Liver (tissue), 3 donors: Measurements from ENCODE around the gene SGPL1.
A peak's percentile ranks its signal among the peaks of the same experiment; 100 is the strongest.

Experiments
- CTCF ChIP-seq: fragments of 150-350 bp; IDR thresholded peaks from 2 replicates; pipeline ENCODE4 v1.5.1; 2017; ENCODE audit warnings: improper control_type of control experiment, low read depth, low read length; ENCODE audit not compliant: missing input control
- FOXA2 ChIP-seq: IDR thresholded peaks from 2 replicates; pipeline ENCODE4 v1.6.1; 2016; ENCODE audit warnings: antibody characterized with exemption
- HNF4G ChIP-seq: IDR thresholded peaks from 2 replicates; pipeline ENCODE4 v1.6.1; 2016; ENCODE audit warnings: antibody characterized with exemption
- JUND ChIP-seq, 2 donors: IDR thresholded peaks; 2 replicates each; pipeline ENCODE4 v1.6.1; 2016; ENCODE audit warnings: antibody characterized with exemption in 2 of 2
- RAD21 ChIP-seq, 2 donors: IDR thresholded peaks; 2 replicates each; pipeline ENCODE4 v1.6.1; 2016; ENCODE audit warnings: antibody characterized with exemption in 2 of 2, mild to moderate bottlenecking in 2 of 2
- TAF1 ChIP-seq: conservative IDR thresholded peaks from 2 replicates; pipeline ENCODE4 v1.6.1; 2016; ENCODE audit warnings: antibody characterized with exemption, mild to moderate bottlenecking
- TF ChIP-seq, protein P1 (sequence below): IDR thresholded peaks from 2 replicates; pipeline ENCODE4 v1.6.1; 2016; ENCODE audit warnings: antibody characterized with exemption, mild to moderate bottlenecking
- donor health status: healthy.
- donor health status: healthy.

- TF ChIP-seq HNF4G: no peak
- peak; percentile 98 for TF ChIP-seq CTCF
- TF ChIP-seq TAF1: no peak
- TF ChIP-seq, protein P1, sequence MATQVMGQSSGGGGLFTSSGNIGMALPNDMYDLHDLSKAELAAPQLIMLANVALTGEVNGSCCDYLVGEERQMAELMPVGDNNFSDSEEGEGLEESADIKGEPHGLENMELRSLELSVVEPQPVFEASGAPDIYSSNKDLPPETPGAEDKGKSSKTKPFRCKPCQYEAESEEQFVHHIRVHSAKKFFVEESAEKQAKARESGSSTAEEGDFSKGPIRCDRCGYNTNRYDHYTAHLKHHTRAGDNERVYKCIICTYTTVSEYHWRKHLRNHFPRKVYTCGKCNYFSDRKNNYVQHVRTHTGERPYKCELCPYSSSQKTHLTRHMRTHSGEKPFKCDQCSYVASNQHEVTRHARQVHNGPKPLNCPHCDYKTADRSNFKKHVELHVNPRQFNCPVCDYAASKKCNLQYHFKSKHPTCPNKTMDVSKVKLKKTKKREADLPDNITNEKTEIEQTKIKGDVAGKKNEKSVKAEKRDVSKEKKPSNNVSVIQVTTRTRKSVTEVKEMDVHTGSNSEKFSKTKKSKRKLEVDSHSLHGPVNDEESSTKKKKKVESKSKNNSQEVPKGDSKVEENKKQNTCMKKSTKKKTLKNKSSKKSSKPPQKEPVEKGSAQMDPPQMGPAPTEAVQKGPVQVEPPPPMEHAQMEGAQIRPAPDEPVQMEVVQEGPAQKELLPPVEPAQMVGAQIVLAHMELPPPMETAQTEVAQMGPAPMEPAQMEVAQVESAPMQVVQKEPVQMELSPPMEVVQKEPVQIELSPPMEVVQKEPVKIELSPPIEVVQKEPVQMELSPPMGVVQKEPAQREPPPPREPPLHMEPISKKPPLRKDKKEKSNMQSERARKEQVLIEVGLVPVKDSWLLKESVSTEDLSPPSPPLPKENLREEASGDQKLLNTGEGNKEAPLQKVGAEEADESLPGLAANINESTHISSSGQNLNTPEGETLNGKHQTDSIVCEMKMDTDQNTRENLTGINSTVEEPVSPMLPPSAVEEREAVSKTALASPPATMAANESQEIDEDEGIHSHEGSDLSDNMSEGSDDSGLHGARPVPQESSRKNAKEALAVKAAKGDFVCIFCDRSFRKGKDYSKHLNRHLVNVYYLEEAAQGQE: no peak
- no peak for TF ChIP-seq FOXA2
- no peak for TF ChIP-seq JUND (IDR thresholded peaks at IDR 0.05)
- peak; percentile 77 to 84 for TF ChIP-seq RAD21 (IDR thresholded peaks at IDR 0.05)
Measured at GRCh38 chr10:70815504-70816219, at the start of gene SGPL1.
